ENCODE measurements around the gene IL1RAPL1.

The IL1RAPL1 gene

DNA sequence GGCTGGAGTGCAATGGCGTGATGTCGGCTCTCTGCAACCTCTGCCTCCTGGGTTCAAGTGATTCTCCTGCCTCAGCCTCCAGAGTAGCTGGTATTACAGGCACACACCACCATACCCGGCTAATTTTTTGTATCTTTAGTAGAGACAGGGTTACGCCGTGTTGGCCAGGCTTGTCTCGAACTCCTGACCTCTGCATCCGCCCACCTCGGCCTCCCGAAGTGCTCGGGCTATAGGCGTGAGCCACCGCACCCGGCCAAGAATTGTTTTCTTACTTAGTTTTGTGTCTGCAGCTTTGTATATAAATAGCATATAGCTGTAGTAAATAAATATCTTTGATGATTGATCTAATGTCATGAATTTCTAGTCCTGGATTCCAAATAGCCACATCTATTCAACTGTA, 81.1 kb downstream of the IL1RAPL1 start:
- TF ChIP-seq, protein P1, sequence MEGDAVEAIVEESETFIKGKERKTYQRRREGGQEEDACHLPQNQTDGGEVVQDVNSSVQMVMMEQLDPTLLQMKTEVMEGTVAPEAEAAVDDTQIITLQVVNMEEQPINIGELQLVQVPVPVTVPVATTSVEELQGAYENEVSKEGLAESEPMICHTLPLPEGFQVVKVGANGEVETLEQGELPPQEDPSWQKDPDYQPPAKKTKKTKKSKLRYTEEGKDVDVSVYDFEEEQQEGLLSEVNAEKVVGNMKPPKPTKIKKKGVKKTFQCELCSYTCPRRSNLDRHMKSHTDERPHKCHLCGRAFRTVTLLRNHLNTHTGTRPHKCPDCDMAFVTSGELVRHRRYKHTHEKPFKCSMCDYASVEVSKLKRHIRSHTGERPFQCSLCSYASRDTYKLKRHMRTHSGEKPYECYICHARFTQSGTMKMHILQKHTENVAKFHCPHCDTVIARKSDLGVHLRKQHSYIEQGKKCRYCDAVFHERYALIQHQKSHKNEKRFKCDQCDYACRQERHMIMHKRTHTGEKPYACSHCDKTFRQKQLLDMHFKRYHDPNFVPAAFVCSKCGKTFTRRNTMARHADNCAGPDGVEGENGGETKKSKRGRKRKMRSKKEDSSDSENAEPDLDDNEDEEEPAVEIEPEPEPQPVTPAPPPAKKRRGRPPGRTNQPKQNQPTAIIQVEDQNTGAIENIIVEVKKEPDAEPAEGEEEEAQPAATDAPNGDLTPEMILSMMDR (conservative IDR thresholded peaks at IDR 0.05) = no peak

DNA sequence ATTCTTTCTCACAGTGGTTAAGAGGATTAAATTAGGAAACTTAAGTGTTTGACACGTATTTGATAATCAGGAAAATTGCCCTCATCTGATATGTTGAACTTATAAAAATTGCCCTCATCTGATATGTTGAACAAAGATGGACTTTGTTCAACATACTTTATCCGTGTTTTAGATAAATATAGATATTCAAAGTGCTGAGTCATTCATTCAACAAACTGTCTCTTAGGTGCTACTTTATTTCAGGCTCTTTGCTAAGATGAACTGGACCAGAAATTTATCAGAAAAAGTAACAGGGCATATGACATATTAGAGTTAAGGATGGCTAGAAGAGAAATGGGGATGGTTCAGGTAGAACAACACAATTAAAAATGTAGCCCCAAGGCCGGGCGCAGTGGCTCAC, 81.7 kb downstream of the IL1RAPL1 start:
- TF ChIP-seq, protein P1 (conservative IDR thresholded peaks at IDR 0.05) = no peak
- H3K27ac ChIP-seq = no peak overlapping the region

More for the DNA sequence above, 81.1 kb downstream of the IL1RAPL1 start:
- no peak overlapping the region for H3K27ac ChIP-seq

DNA sequence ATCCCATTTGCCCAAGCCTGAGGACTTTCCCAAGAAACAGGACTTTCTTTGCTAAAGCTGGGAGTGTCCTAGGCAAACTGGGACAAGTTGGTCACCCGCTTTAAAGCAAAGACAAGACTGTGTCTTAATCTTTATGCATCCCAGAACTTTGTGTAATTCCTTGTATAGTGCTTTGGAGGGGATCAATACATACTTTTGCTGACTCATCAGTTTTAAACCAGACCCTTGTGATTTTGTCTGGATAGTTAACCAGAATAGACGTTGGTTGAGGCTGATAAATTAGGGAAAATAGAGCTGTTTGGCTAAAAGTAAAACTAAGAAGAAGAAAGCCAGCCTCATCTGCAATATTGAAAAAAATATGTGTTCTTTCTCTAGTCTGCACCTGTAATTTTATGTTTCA, 82.8 kb downstream of the IL1RAPL1 start:
- no peak overlapping the region for H3K27ac ChIP-seq
- TF ChIP-seq, protein P1 (conservative IDR thresholded peaks at IDR 0.05) = no peak

DNA sequence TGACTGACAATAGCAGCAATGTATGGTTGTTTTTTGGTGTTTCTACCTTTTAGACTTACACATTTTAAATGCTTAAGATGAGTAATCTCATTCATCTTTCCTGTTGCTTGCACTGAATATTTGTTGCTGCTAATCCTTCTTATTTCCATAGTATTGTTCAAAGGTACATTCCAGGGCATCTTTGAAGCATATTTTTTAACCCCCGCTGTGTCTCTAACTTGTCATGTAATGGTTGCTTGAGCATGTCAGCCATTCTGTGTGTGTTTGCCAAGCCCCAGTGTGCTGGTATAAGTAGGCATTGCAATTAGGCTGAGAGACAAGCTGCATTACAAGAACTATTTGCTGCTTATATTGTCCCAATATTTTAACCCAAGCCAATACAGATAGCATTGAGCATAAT, 87.9 kb downstream of the IL1RAPL1 start:
- TF ChIP-seq, protein P1 (conservative IDR thresholded peaks at IDR 0.05) = no peak
- no peak overlapping the region for H3K27ac ChIP-seq

DNA sequence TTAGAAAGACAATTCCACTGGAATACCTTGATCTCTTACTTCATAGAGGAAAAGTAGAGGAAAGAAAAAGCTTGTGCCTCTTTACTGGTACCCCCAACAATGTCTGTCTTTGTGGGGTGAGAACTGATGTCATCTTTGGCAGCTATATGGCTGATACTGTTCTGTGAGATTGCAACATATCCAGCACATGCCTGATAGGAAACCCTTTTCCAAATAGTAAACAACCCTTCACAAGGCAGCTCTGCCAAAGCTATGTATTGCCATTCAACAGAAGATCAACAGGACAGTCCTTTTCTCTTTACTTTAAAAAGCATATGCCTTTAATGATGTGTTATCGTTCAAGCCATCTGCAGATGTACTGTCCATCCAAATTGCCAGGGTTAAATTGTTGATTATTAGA, 105.9 kb downstream of the IL1RAPL1 start:
- TF ChIP-seq, protein P1 (conservative IDR thresholded peaks at IDR 0.05) = no peak
- no peak overlapping the region for H3K27ac ChIP-seq

DNA sequence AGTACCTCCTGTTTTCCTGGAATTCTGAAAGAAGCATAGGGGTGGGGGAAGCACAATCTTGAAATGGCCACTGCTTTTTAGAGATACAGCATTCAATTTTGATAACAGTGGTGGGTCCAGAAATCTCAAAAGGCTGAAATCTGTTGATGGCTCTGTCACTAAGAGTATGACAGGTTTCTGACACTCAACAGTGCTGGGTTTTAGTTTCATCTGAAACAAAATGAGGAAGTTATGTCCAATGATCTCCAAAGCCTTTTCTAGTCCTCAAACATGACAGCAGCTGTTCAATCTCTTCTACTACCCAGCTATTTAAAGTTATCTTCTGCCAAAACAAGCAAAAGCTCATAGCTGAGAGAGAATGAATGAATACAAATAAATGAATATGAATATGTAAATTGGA, 110.5 kb downstream of the IL1RAPL1 start:
- TF ChIP-seq, protein P1 (conservative IDR thresholded peaks at IDR 0.05) = no peak
- H3K27ac ChIP-seq = no peak overlapping the region

DNA sequence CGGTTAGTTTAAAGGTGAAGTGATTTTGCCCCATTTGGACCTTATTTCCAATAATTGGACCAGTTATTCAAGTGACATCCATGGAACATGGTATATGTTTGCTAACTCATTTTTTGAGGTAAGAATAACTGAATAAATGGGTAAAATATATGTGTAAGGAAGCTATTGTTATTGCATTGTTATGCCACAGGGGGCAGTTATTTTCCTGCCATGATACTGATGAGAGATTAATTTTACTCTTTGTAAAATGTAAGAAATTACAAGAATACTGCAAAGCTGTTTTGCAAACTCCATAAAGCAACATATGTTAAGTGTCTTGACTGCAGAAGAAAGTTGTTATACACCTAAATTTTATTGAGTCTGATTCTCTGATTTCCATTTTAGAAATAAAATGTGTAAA, 114.0 kb downstream of the IL1RAPL1 start:
- H3K27ac ChIP-seq = no peak overlapping the region
- TF ChIP-seq, protein P1 (conservative IDR thresholded peaks at IDR 0.05) = 0 out of 2 replicates have a peak, but pooled peaks have one; percentile 17

DNA sequence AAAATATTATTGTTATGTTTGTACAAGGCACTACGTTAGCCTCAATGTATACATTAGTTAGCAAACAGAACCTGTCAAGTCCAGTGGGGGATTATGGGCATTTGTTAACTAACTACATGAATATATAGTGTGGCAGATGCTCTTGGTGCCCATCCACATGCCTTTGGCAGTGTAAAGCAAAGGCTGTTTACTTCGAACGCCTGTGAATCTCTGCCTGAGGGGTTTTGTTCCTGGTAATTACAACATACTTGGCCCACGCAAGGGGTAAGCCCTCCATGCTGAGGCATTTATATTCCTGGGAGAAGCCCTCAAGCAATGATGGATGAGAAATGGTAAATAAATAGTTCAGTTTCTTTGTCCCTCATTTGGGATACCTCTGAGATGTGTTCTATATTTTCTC, 119.7 kb downstream of the IL1RAPL1 start:
- no peak overlapping the region for H3K27ac ChIP-seq
- TF ChIP-seq, protein P1 (conservative IDR thresholded peaks at IDR 0.05) = no peak

Measured in VCaP (cell line).